ENCODE measurements around the gene TENM4. TPM values are rescaled to one million over a fixed set of nuclear protein-coding genes. Genes with fewer than 3 reads are reported as not detected.
"Not testable (repeated sequence)": the region's sequence is repeated elsewhere in the genome, so short reads cannot be mapped to it uniquely, and the experiment has no call there.

The TENM4 gene
- total RNA-seq, 1 experiment from 2014 or later: 18.7 TPM

DNA sequence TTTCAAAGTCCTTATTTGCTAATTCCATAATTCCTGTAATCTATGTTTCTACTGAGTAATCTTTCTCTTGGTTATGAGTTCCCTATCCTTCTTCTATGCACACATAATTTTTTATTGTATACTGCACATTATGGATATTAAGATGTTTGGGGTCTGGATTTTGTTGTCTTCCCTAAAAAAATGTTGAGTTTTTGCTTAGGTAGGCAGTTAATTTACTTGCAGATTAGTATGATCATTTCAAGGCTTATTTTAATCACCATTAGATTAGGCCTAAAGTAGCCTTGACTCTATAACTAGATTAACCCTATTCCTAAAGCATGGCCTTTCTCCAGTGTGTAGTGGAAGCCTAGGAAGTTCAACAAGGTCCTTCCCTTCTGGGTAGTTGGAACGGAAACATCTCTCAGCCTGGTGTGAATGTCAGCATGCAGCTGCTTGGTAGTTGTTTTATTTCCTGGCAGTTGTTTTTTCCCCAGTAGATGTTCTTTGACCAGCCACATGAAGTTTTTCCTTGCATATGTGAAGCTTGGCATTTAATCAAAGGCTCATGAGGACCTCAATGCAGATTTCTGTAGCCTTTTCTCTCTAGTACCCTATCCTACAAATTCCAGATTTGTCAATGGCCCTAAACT lies 446.9 kb downstream of the TENM4 start:
- in situ Hi-C loops (cut with HindIII; ENCODE audit: low sequenced_read_pairs): no loop called here
- no peak for DNase-seq (ENCODE audit: low spot score)

GRCh38 chr11:78991681-78992080 lies 449.1 kb downstream of the TENM4 start:
- DNase-seq (ENCODE audit: low spot score): no peak
- in situ Hi-C loops (cut with HindIII; ENCODE audit: low sequenced_read_pairs): no loop called here

DNA sequence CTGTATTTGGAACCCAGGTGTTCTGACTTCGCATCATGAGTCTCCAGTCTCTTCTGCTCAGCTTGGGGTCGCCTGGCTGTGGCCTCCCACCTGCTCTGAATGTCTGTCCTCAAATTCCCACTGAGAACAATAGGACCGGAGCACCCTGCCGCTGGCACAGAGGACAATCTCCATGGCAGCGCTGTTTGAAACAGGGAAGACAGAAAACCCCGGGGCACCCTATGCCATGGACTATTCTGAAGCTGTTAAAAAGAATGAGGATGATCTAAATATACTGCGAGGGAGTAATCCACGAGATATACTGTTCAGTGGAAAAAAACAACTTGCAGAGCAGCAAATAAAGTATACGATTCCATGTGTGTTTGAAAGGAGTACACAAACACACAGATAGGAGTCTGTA lies 450.6 kb downstream of the TENM4 start:
- in situ Hi-C loops (cut with HindIII; ENCODE audit: low sequenced_read_pairs): no loop called here
- no peak for DNase-seq (ENCODE audit: low spot score)

DNA sequence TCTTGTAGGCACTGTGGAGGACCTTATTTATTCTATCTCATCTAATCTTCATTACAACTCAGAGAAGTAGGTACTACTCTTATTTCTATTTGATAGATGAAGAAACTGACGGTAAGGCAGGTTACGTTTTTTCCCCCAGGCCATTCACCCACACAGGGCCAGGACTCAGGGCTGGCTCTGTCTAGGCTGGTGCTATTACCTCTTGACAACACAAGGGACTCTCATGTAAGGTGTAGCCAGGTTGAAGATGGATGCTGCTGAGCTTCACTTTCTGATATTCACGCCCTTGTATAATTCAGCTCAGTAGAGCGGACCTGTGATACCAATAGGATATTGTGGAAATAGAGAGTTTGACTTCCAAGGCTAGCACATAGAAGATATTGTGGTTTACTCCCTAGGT lies 453.1 kb downstream of the TENM4 start:
- DNase-seq (ENCODE audit: low spot score): no peak
- in situ Hi-C loops (cut with HindIII; ENCODE audit: low sequenced_read_pairs): no loop called here

- in situ Hi-C loops (cut with HindIII; ENCODE audit: low sequenced_read_pairs): no loop called here
- no peak for DNase-seq (ENCODE audit: low spot score)
Measured at GRCh38 chr11:78986305-78986704, 454.5 kb downstream of the TENM4 start.

- in situ Hi-C loops (cut with HindIII; ENCODE audit: low sequenced_read_pairs): no loop called here
- no peak for DNase-seq (ENCODE audit: low spot score)
Measured at GRCh38 chr11:78985663-78986062, 455.2 kb downstream of the TENM4 start.

DNA sequence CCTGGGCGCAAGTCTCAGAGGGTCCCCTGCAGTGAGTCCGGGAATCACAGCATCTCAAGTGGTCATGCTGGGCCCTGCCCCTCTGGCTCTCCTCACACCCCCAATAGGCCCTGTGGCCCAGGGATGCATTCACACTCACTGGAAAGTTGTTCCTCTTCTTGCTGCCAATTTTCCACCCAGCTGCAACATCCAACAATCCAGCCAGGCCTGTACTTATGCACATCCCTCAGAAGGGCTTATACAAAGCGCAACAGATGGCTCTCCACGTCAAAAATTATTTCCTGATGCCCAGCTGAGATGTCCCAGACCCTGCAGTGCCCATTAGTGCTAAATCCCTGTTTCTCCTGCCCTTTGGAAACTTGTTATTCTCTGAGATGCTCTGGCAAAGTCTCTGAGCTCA lies 458.4 kb downstream of the TENM4 start:
- in situ Hi-C loops (cut with HindIII; ENCODE audit: low sequenced_read_pairs): no loop called here
- DNase-seq (ENCODE audit: low spot score): no peak

GRCh38 chr11:78981153-78981552 lies 459.7 kb downstream of the TENM4 start:
- no peak for DNase-seq (ENCODE audit: low spot score)
- in situ Hi-C loops (cut with HindIII; ENCODE audit: low sequenced_read_pairs): no loop called here

GRCh38 chr11:78978831-78979230 lies 462.0 kb downstream of the TENM4 start:
- DNase-seq (ENCODE audit: low spot score): no peak
- in situ Hi-C loops (cut with HindIII; ENCODE audit: low sequenced_read_pairs): no loop called here

GRCh38 chr11:78977848-78978247 lies 463.0 kb downstream of the TENM4 start:
- DNase-seq (ENCODE audit: low spot score); in situ Hi-C loops (cut with HindIII; ENCODE audit: low sequenced_read_pairs): not testable (repeated sequence)

DNA sequence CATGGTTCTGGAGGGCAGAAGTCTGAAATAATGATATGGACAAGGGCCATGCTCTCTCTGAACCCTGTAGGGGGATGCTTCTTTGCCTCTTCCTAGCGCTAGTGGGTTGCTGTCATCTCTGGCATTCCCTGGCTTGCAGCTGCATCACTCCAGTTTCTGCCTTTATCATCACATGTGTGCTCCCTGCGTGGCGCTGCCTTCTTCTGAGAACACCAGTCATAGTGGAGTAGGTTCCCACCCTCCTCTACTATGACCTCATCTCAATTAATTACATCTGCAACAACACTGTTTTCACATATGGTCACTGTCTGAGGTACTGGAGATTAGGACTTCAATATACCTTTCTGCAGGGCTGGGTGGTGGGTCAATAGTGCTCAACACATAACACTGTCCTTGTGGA lies 463.8 kb downstream of the TENM4 start:
- no peak for DNase-seq (ENCODE audit: low spot score)
- in situ Hi-C loops (cut with HindIII; ENCODE audit: low sequenced_read_pairs): no loop called here

DNA sequence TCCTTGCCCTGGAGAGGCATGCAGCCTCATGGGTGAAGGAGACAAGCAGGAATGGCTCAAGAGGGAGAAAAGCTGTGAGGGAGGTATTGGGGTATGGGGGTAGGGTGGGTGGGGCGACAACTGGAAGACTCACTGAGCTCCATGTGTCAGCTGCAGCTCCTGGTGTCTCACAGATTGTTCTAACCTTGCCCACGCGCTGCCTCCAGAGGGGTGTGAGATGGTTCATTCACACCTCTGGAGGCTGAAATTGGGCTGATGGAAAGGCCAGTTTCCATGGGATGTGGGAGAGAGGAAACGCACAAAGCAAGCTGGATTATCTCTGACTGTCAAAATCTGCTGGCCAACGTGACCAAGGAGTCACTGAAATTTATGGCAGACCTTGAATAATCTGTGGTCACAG lies 465.7 kb downstream of the TENM4 start:
- in situ Hi-C loops (cut with HindIII; ENCODE audit: low sequenced_read_pairs): no loop called here
- no peak for DNase-seq (ENCODE audit: low spot score)

DNA sequence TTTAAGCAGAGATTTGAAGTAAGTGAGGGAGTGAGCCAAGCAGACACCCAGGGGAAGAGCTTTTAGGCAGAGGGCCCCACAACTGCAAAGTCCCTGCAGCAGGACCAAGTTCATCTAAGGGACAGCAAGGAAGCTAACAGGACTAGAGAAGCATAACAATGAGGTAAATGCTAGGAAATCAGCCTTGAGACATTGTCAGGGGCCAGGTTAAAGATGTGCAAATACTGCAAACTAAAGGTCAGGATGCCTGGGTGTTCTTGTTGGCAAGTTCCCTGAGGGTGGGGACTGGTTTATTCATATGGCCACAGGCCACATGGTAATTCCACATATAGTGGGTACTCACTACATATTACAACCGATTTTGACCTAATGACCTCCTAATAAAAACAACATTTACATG lies 467.0 kb downstream of the TENM4 start:
- in situ Hi-C loops (cut with HindIII; ENCODE audit: low sequenced_read_pairs): no loop called here
- no peak for DNase-seq (ENCODE audit: low spot score)

DNA sequence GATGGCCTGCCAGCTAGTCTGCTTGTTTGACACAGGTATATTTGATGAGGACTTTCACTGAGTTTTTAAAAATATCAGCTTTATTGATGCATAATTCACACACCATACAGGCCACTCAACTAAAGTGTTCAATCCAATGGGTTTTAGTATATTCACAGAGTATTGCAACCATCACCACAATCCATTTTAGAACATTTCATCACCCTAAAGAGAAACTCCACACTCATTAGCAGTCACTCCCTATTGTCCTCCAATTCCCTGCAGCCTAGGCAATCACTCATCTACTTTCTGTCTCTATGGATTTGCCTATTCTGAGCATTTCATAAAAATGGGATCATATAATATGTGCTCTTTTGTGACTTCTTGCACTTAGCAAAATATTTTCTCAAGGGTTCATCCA lies 468.2 kb downstream of the TENM4 start:
- in situ Hi-C loops (cut with HindIII; ENCODE audit: low sequenced_read_pairs): no loop called here
- DNase-seq (ENCODE audit: low spot score): no peak

GRCh38 chr11:78972177-78972576 lies 468.7 kb downstream of the TENM4 start:
- no peak for DNase-seq (ENCODE audit: low spot score)
- in situ Hi-C loops (cut with HindIII; ENCODE audit: low sequenced_read_pairs): no loop called here

GRCh38 chr11:78967811-78968210 lies 473.0 kb downstream of the TENM4 start:
- in situ Hi-C loops (cut with HindIII; ENCODE audit: low sequenced_read_pairs): no loop called here
- DNase-seq (ENCODE audit: low spot score): no peak

- in situ Hi-C loops (cut with HindIII; ENCODE audit: low sequenced_read_pairs): no loop called here
- no peak for DNase-seq (ENCODE audit: low spot score)
Measured at GRCh38 chr11:78965432-78965831, 475.4 kb downstream of the TENM4 start.

GRCh38 chr11:78961937-78962701 lies 478.7 kb downstream of the TENM4 start:
- peak; percentile 23 for DNase-seq (ENCODE audit: low spot score)
- in situ Hi-C loops (cut with HindIII; ENCODE audit: low sequenced_read_pairs): no loop called here

DNA sequence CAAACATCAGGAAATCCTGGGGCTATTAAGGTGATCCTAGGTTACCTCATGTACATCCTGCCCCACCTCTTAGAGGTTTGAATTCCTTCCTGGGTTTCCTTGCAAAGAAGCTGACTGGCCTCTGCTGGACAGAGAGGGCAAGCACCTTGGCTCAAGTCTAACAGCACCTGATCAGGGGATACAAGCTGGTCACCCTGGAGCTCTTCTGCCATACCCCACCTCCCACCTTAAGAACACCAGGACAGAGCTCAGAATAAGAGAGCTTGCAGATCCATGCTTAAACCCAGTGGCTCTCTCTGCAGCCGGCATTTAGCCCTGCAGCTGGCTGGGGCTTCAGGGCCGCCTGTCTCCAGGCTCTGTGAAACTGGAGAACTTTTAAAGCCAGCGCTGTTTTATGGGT lies 479.6 kb downstream of the TENM4 start:
- in situ Hi-C loops (cut with HindIII; ENCODE audit: low sequenced_read_pairs): no loop called here
- DNase-seq (ENCODE audit: low spot score): peak; percentile 26

DNA sequence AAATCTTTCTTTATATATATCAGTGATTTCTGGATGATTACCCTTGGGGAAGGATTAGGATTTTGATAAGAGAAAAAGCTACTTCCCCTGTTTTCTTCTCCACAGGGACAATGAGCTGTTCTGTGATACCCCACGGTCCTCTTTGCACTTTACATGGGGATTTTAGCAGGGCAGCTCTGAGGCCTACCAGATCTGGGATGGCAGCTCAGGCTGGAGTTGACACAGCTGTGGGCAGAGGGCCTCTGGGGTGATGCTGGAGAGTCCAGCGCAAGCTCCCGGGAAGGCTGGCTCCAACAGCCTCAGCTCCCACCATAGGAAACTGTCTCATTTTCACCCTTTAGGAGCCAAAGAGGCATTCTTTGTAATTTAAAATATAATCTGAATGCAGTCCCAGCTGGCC lies 482.4 kb downstream of the TENM4 start:
- DNase-seq (ENCODE audit: low spot score): no peak
- in situ Hi-C loops (cut with HindIII; ENCODE audit: low sequenced_read_pairs): no loop called here

Data from G401 (cell line).